ENCODE measurements around the gene SSR4.
A peak's percentile ranks its signal among the peaks of the same experiment; 100 is the strongest.

The SSR4 gene

DNA sequence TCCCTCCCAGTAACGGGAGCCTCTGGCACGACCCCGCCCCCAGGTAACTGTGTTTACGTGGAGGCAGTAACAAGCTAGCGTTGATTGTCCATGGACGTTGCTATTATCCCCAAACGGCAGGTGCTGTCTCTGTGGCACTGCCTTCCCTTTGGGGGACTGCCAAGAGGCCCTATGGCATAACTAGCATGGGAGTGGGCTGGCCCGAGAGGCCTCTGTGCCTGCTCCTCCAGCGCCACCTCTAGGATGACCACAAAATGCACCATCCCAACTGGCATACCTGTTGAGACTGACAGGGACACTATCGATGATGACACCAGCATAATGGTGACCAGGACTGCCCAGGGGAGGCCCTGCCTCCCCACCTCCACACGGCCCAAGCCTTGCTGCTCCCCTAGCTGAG is 12.2 kb upstream of the SSR4 start:
- ATAC-seq (ENCODE audit: low read depth): no peak
- no peak overlapping the region for H3K4me3 Mint-ChIP-seq
- peaks cover 3% of the 10 kb centered on the region for H3K4me1 Mint-ChIP-seq
- peaks cover 3% of the 10 kb centered on the region for H3K36me3 Mint-ChIP-seq
- H3K9me3 Mint-ChIP-seq: no peaks in the 10 kb centered on the region
- peaks cover 6% of the 10 kb centered on the region for H3K27me3 Mint-ChIP-seq
- H3K27ac Mint-ChIP-seq: no peak overlapping the region
- no peak for DNase-seq (ENCODE audit: low spot score in 2 of 2)

DNA sequence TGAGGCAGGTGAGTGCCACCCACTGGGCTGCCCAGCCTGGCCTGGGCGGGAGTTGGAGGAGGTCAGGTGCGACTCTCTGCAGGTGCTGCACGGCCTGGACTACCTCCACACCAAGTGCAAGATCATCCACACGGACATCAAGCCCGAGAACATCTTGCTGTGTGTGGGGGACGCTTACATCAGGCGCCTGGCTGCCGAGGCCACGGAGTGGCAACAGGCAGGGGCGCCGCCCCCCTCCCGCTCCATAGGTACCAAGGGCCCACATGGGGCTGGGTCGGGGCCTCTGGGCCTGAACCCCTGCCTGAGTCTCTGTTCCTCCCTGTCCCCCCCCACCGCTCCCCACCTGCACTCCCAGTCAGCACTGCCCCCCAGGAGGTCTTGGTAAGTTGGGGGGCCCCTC is 11.6 kb upstream of the SSR4 start:
- Mint-ChIP-seq H3K4me1 (peaks cover 3% of the 10 kb centered on the region), H3K4me3 (no peak overlapping the region), H3K9me3 (no peaks in the 10 kb centered on the region), H3K36me3 (peaks cover 3% of the 10 kb centered on the region), H3K27ac (no peak overlapping the region), H3K27me3 (peaks cover 6% of the 10 kb centered on the region)
- no peak for DNase-seq (ENCODE audit: low spot score in 2 of 2)
- ATAC-seq (ENCODE audit: low read depth): no peak

DNA sequence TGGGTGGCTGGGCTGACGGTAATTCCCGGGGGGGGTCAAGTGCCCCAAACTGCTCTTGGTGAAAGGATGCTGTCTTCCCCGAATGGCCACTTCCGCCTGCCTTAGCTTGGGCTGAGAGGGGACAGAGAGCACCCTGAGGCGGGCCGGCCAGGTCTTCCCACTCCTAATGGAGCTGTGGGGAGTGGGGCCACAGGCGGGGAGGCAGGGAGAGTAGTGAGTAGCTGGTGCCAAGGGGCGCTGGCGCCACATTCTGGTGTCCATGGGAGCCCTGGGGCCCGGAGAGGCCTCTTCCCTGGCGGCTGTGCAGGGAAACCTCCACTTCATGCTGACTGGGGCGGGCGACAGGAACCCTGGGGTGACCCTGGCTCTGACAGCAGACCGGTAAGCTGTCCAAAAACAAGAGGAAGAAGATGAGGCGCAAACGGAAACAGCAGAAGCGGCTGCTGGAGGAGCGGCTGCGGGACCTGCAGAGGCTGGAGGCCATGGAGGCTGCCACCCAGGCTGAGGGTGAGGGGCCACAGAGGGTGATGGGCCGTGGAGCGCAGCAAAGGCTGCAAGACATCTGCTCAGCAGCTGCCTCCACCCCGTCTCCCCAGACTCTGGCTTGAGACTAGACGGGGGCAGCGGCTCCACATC is 11.0 kb upstream of the SSR4 start:
- no peak for DNase-seq (ENCODE audit: low spot score in 2 of 2)
- no peak for ATAC-seq (ENCODE audit: low read depth)
- no peak overlapping the region for H3K27ac Mint-ChIP-seq
- H3K4me3 Mint-ChIP-seq: no peak overlapping the region
- H3K4me1 Mint-ChIP-seq: peaks cover 3% of the 10 kb centered on the region
- H3K9me3 Mint-ChIP-seq: no peaks in the 10 kb centered on the region
- peaks cover 6% of the 10 kb centered on the region for H3K27me3 Mint-ChIP-seq
- H3K36me3 Mint-ChIP-seq: peaks cover 3% of the 10 kb centered on the region

DNA sequence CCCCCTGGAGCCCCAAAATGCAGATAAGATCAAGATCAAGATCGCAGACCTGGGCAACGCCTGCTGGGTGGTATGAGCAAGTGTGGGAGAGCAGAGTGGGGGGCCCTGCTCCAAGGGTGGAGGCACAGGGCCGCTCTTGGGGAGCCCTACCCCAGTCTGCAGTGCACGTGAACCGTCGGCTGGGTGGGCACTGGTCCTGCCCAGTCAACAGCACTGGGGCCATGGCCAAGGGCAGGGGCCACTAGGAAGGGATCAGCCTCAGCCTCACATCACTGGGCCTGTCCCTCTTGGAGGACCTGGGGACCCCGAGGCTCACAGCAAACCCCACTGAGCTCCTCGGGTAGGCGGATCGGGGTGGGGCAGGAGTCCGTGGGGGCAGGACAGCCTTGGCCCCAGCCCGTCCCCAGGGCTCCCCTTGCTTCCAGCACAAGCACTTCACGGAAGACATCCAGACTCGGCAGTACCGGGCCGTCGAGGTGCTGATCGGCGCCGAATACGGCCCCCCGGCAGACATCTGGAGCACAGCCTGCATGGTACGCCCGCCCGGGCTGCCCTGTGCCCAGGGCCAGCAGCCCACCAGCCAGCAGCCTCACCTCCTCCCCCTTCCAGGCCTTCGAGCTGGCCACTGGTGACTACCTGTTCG is 10.0 kb upstream of the SSR4 start:
- Mint-ChIP-seq H3K4me1 (peaks cover 3% of the 10 kb centered on the region), H3K27ac (no peak overlapping the region), H3K4me3 (no peak overlapping the region), H3K27me3 (peaks cover 6% of the 10 kb centered on the region), H3K9me3 (no peaks in the 10 kb centered on the region), H3K36me3 (peaks cover 5% of the 10 kb centered on the region)
- DNase-seq (ENCODE audit: low spot score in 2 of 2) (no peak), ATAC-seq (ENCODE audit: low read depth) (no peak)

DNA sequence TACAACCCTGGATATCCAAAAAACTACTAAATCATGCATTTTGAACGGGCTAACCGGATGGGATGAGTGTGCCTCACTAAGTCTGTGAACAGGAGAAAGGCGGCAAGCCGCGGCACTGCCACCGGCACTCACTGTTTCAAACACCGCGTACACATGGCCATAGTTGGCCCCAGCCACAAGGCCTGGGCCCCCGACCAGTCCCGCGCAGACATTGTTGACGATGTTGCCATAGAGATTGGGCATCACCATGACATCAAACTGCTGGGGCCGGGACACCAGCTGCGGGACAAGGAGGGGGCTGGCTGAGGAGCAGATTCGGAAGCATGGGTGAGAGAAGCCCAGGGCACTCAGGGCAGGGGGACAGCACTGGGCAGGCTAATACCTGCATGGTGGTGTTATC is 7.8 kb upstream of the SSR4 start:
- Mint-ChIP-seq H3K9me3 (no peaks in the 10 kb centered on the region), H3K27ac (no peak overlapping the region), H3K4me1 (no peaks in the 10 kb centered on the region), H3K4me3 (no peak overlapping the region), H3K27me3 (no peaks in the 10 kb centered on the region), H3K36me3 (peaks cover 5% of the 10 kb centered on the region)
- ATAC-seq (ENCODE audit: low read depth): no peak
- no peak for DNase-seq (ENCODE audit: low spot score in 2 of 2)

DNA sequence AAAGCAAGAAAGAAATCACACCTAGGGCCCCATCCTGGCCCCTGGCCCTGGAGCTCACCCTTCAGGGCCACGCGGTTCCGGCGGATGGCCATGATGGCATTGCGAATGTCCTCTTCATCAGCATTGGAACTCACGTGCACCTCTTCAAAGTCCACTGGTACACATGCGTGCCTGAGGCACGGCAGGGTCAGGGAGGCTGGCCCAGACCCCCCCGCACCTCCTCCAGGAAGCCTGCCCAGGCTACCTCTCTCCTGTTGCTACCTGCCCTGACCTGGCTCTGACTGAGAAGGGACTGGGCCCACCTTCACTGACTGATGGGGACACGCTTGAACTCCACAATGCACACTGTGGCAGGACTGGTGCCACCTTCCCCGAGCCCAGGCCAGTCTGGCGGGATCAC is 4.8 kb upstream of the SSR4 start:
- H3K4me1 Mint-ChIP-seq: peaks cover 6% of the 10 kb centered on the region
- H3K36me3 Mint-ChIP-seq: peaks cover 5% of the 10 kb centered on the region
- DNase-seq (ENCODE audit: low spot score in 2 of 2): no peak
- no peaks in the 10 kb centered on the region for H3K9me3 Mint-ChIP-seq
- H3K27ac Mint-ChIP-seq: no peak overlapping the region
- no peak overlapping the region for H3K4me3 Mint-ChIP-seq
- no peaks in the 10 kb centered on the region for H3K27me3 Mint-ChIP-seq
- ATAC-seq (ENCODE audit: low read depth): no peak

DNA sequence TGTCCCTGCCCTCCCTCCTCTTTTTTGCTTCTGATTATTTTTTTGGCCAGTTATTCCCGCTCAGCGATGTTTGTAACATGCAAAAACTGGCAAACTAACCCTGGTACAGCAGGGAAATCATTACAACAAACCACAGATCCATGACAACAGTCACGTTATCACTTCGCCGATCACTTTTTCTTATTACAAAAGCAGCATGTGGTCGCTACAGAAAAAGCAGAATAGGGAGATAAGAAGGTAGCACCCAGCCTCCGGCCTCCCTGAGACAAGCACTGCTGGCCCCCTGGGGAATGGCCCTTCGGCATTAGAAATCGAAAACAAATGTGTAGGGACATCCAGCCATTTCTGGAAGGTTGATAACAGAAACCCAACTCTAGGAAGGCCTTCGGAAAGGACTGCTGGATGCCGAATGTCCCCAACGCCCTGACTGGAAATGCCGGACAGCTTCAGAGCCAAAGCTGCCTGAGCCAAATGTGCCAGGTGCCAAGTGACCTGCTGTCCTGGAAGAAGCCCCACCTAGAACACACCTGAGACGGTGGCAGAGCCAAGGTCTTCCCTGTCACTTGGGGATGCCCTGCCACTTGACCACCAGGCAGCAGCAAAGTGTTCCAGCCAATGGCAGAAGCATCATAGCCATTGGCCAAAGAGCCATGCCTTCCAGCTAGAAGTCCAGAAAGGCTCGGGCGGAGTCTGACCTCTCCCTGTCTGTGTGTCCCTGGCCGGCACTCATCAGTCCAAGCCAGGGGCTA is 3.2 kb upstream of the SSR4 start:
- ATAC-seq (ENCODE audit: low read depth) (no peak), DNase-seq (ENCODE audit: low spot score in 2 of 2) (no peak)
- peaks cover 2% of the 10 kb centered on the region for H3K36me3 Mint-ChIP-seq
- no peaks in the 10 kb centered on the region for H3K9me3 Mint-ChIP-seq
- peaks cover 13% of the 10 kb centered on the region for H3K4me1 Mint-ChIP-seq
- H3K4me3 Mint-ChIP-seq: no peak overlapping the region
- no peaks in the 10 kb centered on the region for H3K27me3 Mint-ChIP-seq
- H3K27ac Mint-ChIP-seq: no peak overlapping the region

DNA sequence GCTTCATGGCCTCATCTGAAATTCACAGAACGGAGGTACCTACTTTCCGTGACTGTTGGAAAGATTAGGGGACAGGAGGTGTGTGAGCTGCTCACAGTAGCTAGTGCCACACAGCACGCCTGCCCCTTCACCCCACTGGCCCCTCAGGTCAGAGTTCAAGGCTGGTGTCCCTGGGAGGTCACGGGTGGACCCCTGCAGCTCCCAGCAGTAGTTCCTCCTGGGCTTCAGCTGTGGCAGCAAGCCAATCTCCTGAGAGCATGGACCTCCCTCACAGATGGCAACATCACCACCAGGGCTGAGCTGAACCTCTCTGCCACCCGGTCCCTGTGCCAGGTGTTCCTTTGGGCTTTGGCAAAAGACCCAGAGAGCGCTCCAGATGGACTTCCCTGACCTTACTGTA is 2.1 kb upstream of the SSR4 start:
- peaks cover 2% of the 10 kb centered on the region for H3K36me3 Mint-ChIP-seq
- no peak overlapping the region for H3K4me3 Mint-ChIP-seq
- H3K4me1 Mint-ChIP-seq: peaks cover 13% of the 10 kb centered on the region

DNA sequence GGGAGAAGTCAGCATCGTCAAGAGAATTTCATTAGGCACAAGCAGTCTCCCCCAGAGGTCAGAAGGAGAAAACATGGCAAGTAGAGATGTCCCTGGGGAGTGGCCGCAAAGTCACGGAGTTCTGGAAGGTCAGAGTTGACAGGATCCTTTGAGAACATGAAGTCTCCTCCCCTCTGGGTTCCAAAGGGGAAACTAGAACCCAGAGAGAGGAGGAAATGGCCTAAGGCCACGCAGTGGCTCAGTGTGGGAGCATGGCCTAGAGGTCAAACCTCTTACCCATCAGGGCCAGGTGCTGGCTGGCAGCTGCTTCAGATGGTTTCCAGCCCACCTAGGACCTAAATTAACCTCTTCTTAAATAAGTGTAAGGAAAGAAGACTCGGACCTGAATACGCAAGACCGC is 1.2 kb upstream of the SSR4 start:
- no peak for DNase-seq (ENCODE audit: low spot score in 2 of 2)
- Mint-ChIP-seq H3K9me3 (no peaks in the 10 kb centered on the region), H3K36me3 (peaks cover 2% of the 10 kb centered on the region), H3K4me1 (peaks cover 13% of the 10 kb centered on the region), H3K27me3 (no peaks in the 10 kb centered on the region), H3K4me3 (peak overlapping the region; percentile 97), H3K27ac (peak overlapping the region; percentile 97)
- no peak for ATAC-seq (ENCODE audit: low read depth)

More for the DNA sequence above, 2.1 kb upstream of the SSR4 start:
- DNase-seq (ENCODE audit: low spot score in 2 of 2): no peak
- H3K9me3 Mint-ChIP-seq: no peaks in the 10 kb centered on the region
- peak overlapping the region; percentile 97 for H3K27ac Mint-ChIP-seq
- H3K27me3 Mint-ChIP-seq: no peaks in the 10 kb centered on the region
- ATAC-seq (ENCODE audit: low read depth): no peak

DNA sequence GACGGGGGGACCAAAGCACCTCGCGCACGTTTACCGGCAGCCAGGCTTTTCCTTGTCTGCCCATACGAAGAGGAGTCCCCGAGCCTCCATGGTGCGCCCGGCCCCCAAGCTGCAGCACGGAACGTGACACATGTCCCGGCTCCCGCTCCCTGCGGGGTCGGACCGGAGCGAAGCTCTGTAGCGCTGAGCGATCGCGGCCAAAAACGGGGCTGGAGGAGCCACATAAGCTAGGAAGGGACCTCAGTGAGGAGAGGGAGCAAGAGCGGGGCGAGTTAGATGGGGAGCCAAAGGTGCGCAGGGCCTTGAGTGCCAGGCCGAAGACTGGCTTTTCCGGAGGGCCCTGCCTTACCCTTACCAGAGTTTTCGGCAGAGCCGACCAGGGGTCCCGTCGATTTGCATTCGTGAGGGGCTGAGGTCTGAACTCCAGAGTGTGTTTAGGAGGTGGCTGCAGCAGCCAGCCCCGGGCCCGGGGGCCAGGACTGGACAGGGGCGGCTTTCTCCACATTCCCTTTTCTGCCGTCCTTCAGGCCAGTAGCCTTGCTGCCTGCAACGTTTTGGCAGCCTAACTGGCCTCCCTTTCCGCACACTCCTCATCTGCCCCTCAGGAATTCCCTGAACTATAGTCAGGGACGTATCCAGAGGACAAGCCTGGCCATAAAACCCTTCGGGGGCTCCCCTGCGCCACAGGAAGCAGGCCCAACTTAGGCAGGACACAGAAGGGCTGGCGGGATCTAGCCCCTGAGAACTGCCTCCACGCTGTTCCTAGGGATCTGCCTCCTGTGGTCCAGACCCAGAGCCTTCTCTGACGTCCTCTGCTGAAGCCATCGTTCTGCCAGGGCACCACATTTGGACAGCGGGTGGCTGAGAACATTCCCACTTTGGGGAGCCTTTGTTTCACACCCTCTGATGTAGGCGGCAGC is 689 bp downstream of the SSR4 start:
- peak overlapping the region; percentile 97 for H3K4me3 Mint-ChIP-seq
- no peaks in the 10 kb centered on the region for H3K36me3 Mint-ChIP-seq
- H3K9me3 Mint-ChIP-seq: no peaks in the 10 kb centered on the region
- H3K27ac Mint-ChIP-seq: peak overlapping the region; percentile 97
- no peak for ATAC-seq (ENCODE audit: low read depth)
- peak in 1 of 2 donors; percentile 27 for DNase-seq (ENCODE audit: low spot score in 2 of 2)
- no peaks in the 10 kb centered on the region for H3K27me3 Mint-ChIP-seq
- H3K4me1 Mint-ChIP-seq: peaks cover 13% of the 10 kb centered on the region

DNA sequence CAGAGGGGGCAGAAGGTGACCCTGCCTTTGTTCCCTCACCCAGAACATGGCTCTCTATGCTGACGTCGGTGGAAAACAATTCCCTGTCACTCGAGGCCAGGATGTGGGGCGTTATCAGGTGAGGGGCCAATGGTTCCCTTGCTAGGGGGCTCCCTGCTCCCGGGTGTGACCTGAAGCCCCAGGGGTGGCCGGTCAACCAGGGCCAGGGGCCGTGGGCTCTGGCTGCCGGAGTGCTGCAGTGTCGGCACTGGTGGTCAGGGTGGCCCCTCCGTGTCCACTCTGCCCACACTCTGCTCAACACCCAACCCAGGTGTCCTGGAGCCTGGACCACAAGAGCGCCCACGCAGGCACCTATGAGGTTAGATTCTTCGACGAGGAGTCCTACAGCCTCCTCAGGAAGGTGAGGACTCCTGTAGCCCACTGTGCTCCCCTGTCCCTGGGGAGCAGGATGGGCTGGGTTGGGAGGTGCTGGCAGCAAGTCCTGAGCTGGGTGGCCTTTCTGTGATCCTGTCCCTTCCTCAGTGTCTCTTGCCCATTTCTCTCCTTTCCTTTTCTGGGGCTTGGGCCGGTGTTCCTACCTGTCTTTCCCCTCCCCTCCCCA is 3.0 kb downstream of the SSR4 start:
- no peaks in the 10 kb centered on the region for H3K36me3 Mint-ChIP-seq
- ATAC-seq (ENCODE audit: low read depth): no peak
- H3K9me3 Mint-ChIP-seq: no peaks in the 10 kb centered on the region
- H3K4me1 Mint-ChIP-seq: peaks cover 13% of the 10 kb centered on the region
- H3K27me3 Mint-ChIP-seq: no peaks in the 10 kb centered on the region
- no peak for DNase-seq (ENCODE audit: low spot score in 2 of 2)
- H3K4me3 Mint-ChIP-seq: no peak overlapping the region
- no peak overlapping the region for H3K27ac Mint-ChIP-seq

DNA sequence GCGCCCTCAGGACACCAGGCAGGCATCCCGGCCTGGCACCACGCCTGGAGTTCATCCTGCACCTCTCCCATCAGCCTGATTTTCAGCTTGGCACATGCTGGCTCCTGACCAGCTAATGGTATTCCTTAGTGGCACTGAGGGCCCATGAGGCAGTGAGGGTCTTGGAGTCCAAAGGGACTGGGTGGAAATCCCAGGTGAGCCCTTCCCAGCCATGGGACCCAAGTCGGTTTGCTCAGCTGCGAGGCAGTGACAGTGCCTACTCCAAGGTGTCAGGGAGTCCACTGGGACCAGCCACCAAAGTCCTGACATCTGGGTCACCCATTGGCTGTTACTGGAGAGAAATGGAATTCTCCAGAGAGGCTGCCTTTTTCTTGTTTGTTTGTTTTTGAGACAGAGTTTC is 4.9 kb downstream of the SSR4 start:
- DNase-seq (ENCODE audit: low spot score in 2 of 2): no peak
- ATAC-seq (ENCODE audit: low read depth): no peak
- H3K9me3 Mint-ChIP-seq: no peaks in the 10 kb centered on the region
- H3K4me3 Mint-ChIP-seq: no peak overlapping the region
- no peaks in the 10 kb centered on the region for H3K27me3 Mint-ChIP-seq
- peaks cover 7% of the 10 kb centered on the region for H3K4me1 Mint-ChIP-seq
- H3K27ac Mint-ChIP-seq: peak overlapping the region; percentile 24
- no peaks in the 10 kb centered on the region for H3K36me3 Mint-ChIP-seq

DNA sequence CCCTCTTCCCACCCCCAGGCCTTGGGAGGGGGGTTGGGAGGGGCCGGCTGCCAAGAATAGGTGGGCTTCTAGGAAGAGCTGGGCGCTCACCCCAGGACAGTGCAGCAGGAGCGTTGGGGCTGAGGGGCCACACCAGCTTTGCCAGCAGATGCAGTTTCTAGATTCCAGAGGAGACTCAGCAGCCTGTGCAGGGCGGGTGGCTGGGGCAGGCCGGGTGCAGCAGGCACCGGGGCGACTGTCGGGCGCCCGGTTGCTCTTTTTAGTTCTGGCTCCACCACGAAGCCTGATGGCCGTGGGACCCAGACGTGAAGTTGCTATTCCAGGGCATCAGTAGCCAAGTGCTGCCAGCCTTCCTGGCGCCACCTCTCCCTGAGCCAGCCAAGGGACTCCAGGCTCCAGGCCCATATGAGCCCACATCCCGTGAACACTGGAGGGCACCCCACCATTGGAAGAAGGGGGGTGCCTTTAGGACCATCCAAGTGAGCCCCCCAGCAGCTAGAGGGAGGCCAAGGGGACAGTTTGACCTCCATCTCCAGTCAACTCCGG is 5.8 kb downstream of the SSR4 start:
- H3K36me3 Mint-ChIP-seq: no peaks in the 10 kb centered on the region
- no peak for DNase-seq (ENCODE audit: low spot score in 2 of 2)
- no peak for ATAC-seq (ENCODE audit: low read depth)
- no peak overlapping the region for H3K27ac Mint-ChIP-seq
- no peaks in the 10 kb centered on the region for H3K9me3 Mint-ChIP-seq
- H3K27me3 Mint-ChIP-seq: no peaks in the 10 kb centered on the region
- peaks cover 5% of the 10 kb centered on the region for H3K4me1 Mint-ChIP-seq
- no peak overlapping the region for H3K4me3 Mint-ChIP-seq

Measured in memory B cell (primary cell).